Stimulated activated CD4-positive, alpha-beta T cell treated with anti-CD3 and anti-CD28 coated beads, Interleukin-1b, Interleukin-23, amount 100 ng/mL, for 1 hour (primary cell): ENCODE data around the gene ACOT2.

Source experiments
- DNase-seq, 2 donors: peaks; one replicate each; pipeline ENCODE4 v3.0.0-alpha.2; 2020; ENCODE audit warnings: low read depth in 2 of 2

ACOT2 gene

GRCh38 chr14:73613419-73613963, 44.5 kb downstream of the ACOT2 start:
- DNase-seq = no peak

GRCh38 chr14:73616831-73617230, 47.8 kb downstream of the ACOT2 start:
- no peak for DNase-seq

- no peak for DNase-seq
Observed at GRCh38 chr14:73619524-73619923, 50.5 kb downstream of the ACOT2 start.

- DNase-seq = no peak
Observed at GRCh38 chr14:73620268-73620667, 51.3 kb downstream of the ACOT2 start.

- no peak for DNase-seq
Observed at GRCh38 chr14:73623504-73624054, 54.6 kb downstream of the ACOT2 start.
